Measurements from ENCODE around the gene AP3D1.
"Not testable (repeated sequence)": the region's sequence is repeated elsewhere in the genome, so short reads cannot be mapped to it uniquely, and the experiment has no call there.

The AP3D1 gene

DNA sequence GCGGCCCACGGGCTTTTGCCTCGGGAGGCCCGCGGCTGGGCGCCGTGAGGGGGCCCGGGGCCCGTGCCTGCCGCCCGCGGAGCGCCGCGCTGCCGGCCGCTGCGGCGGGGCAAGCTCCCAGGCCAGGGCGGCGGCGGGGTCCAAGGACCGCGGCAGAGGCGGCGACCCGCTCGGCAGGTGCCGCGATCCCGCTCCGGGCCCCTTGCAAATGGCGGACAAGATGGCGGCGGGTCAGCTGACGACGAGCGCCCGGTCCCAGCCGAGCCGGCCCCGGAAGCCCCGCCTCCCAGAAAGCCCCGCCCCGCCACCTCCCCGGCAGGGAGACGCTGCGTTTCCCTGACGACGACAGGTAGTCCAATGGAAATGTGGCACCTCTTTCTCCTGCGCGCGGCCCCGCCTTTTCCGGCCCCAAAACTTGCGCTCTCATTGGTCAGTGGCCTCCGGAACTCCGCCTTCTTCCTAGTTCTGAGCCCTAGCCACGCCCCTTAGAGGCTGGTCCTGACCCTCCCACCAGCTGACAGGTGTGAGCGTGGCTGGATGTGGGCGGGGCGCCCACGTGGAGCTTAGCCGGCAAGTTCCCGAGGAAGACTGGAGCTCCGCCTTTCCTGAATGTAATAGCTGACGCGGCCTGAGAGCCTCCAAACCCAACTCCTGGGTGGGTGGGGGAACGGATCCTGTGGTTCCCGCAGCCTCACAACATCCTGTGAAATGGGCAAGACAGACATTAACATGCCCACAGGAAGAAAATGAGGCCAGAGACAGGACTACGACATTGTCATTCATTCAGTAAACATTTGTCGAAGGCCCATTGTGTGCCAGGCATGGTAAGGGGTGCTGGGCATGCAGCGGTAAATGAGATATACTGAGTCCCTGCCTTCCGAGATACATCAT, at the start of gene AP3D1:
Gene AP3D1 (minus strand): TSS at position 228 of the 891 bp plus-strand sequence. CDS start 232 bp downstream, outside the sequence.
- Histone ChIP-seq H3K4me3 (ENCODE audit: low read depth in 1 of 5, low read length in 5 of 5) (peak within 1 kb of the TSS; percentile 74 to 95 (median 93)), H3K9me3 (ENCODE audit: control insufficient read depth in 5 of 5, low read length in 5 of 5) (no peaks in the 10 kb centered on the region), H3K36me3 (ENCODE audit: control insufficient read depth in 5 of 5, insufficient read depth in 5 of 5, low read length in 5 of 5) (no peaks in the 10 kb centered on the region), H3K4me1 (ENCODE audit: control insufficient read depth in 5 of 5, insufficient read depth in 5 of 5, low read length in 5 of 5) (peaks cover 12 to 37% (median 32%) of the 10 kb centered on the region in 5 donors), H3K9ac (ENCODE audit: low read length in 5 of 5) (peak within 1 kb of the TSS; percentile 81 to 99 (median 97)), H3K27ac (ENCODE audit: low read depth, low read length) (peak within 1 kb of the TSS; percentile 84), H3K27me3 (ENCODE audit: control insufficient read depth in 5 of 5, insufficient read depth in 4 of 5, low read length in 5 of 5) (peaks cover 0 to 4% (median 0%) of the 10 kb centered on the region in 5 donors)

DNA sequence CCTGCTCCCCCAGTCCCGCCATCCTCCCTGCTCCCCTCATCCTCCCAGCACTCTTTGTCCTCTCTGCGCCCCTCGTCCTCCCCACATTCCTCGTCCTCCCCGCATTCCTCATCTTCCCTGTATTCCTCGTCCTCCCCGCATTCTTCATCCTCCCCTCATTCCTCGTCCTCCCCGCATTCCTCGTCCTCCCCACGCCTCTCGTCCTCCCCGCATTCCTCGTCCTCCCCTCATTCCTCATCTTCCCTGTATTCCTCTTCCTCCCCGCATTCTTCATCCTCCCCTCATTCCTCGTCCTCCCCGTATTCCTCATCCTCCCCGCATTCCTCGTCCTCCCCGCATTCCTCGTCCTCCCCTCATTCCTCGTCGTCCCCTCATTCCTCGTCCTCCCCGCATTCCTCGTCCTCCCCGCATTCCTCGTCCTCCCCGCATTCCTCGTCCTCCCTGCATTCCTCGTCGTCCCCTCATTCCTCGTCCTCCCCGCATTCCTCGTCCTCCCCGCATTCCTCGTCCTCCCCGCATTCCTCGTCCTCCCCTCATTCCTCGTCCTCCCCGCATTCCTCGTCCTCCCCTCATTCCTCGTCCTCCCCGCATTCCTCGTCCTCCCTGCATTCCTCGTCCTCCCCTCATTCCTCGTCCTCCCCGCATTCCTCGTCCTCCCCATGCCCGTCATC, 49.4 kb upstream of the AP3D1 start:
- H3K9me3 ChIP-seq (ENCODE audit: control insufficient read depth in 5 of 5, low read length in 5 of 5); H3K4me1 ChIP-seq (ENCODE audit: control insufficient read depth in 5 of 5, insufficient read depth in 5 of 5, low read length in 5 of 5); H3K27me3 ChIP-seq (ENCODE audit: control insufficient read depth in 5 of 5, insufficient read depth in 4 of 5, low read length in 5 of 5); H3K27ac ChIP-seq (ENCODE audit: low read depth, low read length); H3K9ac ChIP-seq (ENCODE audit: low read length in 5 of 5); H3K4me3 ChIP-seq (ENCODE audit: low read depth in 1 of 5, low read length in 5 of 5): not testable (repeated sequence)
- peaks cover 0 to 88% (median 58%) of the 10 kb centered on the region in 5 donors for H3K36me3 ChIP-seq (ENCODE audit: control insufficient read depth in 5 of 5, insufficient read depth in 5 of 5, low read length in 5 of 5)

DNA sequence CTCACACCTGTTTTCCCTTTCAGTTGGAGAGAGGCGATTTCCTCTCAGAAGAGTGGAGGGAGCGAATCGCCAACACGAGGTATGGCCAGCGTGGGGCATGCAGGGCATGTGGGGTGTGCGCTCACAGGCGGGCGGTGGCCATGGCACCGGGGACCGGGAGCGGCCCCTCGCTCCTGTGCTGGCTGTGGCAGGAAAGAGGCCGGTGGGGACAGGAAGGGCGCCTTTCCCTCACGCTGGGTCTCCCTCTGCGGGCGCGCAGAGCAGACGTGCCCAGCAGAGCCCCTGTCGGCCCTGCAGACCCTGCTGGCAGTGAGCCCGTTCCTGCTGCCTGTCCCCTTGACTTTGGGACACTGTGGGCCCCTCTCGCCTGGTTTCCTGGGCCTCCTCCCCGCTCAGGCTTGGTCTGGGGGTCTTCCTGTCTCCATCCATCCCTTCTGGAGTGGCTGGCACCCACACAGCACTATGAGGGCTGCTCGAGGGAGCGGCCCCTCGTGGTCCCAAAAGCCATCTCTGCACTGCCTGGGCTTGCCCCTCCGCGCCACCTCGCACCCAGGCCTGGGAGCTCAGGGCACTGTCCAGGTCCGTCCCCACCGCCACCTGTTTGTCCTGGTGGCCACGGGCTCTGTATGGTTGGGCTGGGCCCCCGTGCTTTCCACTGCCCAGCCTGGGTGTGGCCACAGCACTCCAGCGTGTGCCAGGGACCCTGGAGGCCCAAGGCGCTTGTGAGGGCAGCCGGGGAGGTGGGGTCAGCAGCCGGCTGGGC, 48.7 kb upstream of the AP3D1 start:
- peaks cover 0 to 88% (median 59%) of the 10 kb centered on the region in 5 donors for H3K36me3 ChIP-seq (ENCODE audit: control insufficient read depth in 5 of 5, insufficient read depth in 5 of 5, low read length in 5 of 5)

DNA sequence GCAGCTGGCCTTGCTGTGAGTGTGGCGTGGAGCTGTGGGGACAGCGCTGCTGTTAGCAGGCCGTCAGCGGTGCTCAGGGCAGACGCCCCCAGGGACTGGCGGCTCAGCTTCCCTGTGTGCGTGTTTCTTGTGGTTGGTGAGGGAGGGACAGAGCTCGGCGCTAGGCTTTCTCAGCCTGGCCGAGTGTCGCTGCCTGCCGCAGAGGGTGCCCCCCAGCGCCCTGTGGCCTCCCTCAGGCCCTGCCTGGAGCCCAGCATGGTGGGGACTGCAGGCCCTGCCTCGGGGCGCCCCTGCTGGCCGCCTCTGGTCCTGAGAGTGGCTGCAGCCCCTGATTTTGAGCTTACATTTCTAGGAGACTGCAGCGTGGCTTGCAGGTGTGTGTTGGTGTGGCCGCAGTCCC, 47.8 kb upstream of the AP3D1 start:
- Histone ChIP-seq H3K36me3 (ENCODE audit: control insufficient read depth in 5 of 5, insufficient read depth in 5 of 5, low read length in 5 of 5) (peaks cover 0 to 89% (median 65%) of the 10 kb centered on the region in 5 donors), H3K27ac (ENCODE audit: low read depth, low read length) (no peak overlapping the region), H3K27me3 (ENCODE audit: control insufficient read depth in 5 of 5, insufficient read depth in 4 of 5, low read length in 5 of 5) (no peaks in the 10 kb centered on the region), H3K4me3 (ENCODE audit: low read depth in 1 of 5, low read length in 5 of 5) (no peak overlapping the region), H3K9ac (ENCODE audit: low read length in 5 of 5) (no peak overlapping the region), H3K9me3 (ENCODE audit: control insufficient read depth in 5 of 5, low read length in 5 of 5) (no peaks in the 10 kb centered on the region), H3K4me1 (ENCODE audit: control insufficient read depth in 5 of 5, insufficient read depth in 5 of 5, low read length in 5 of 5) (peaks cover 0 to 4% (median 0%) of the 10 kb centered on the region in 5 donors)

More for the DNA sequence above, 48.7 kb upstream of the AP3D1 start:
- no peaks in the 10 kb centered on the region for H3K27me3 ChIP-seq (ENCODE audit: control insufficient read depth in 5 of 5, insufficient read depth in 4 of 5, low read length in 5 of 5)
- no peak overlapping the region for H3K9ac ChIP-seq (ENCODE audit: low read length in 5 of 5)
- H3K9me3 ChIP-seq (ENCODE audit: control insufficient read depth in 5 of 5, low read length in 5 of 5), result no peaks in the 10 kb centered on the region
- no peak overlapping the region for H3K4me3 ChIP-seq (ENCODE audit: low read depth in 1 of 5, low read length in 5 of 5)
- H3K4me1 ChIP-seq (ENCODE audit: control insufficient read depth in 5 of 5, insufficient read depth in 5 of 5, low read length in 5 of 5), result peaks cover 0 to 4% (median 0%) of the 10 kb centered on the region in 5 donors
- no peak overlapping the region for H3K27ac ChIP-seq (ENCODE audit: low read depth, low read length)

DNA sequence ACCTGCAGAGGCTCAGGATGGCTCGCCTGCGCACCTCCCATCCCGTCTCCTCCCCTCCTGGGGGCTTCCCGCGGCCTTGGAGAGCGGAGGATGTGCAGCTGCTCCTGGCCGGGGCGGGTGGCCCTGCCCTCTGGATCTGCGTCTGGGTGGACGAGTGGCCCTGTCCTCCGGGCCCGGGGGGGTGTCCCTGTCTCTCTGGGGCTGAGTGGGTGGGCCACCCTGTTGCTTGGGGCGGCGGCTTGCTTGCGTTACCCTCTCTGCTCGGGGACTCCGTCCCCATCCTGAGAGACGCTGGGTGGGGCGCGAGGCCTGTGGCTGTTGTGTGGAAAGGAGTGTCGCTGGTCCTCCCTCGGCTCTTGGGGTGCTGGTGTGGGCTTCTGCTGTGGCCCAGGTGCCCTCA, 47.0 kb upstream of the AP3D1 start:
- H3K9me3 ChIP-seq (ENCODE audit: control insufficient read depth in 5 of 5, low read length in 5 of 5), result no peaks in the 10 kb centered on the region
- H3K36me3 ChIP-seq (ENCODE audit: control insufficient read depth in 5 of 5, insufficient read depth in 5 of 5, low read length in 5 of 5), result peaks cover 0 to 87% (median 65%) of the 10 kb centered on the region in 5 donors
- H3K27me3 ChIP-seq (ENCODE audit: control insufficient read depth in 5 of 5, insufficient read depth in 4 of 5, low read length in 5 of 5), result no peaks in the 10 kb centered on the region
- H3K9ac ChIP-seq (ENCODE audit: low read length in 5 of 5), result no peak overlapping the region
- no peak overlapping the region for H3K4me3 ChIP-seq (ENCODE audit: low read depth in 1 of 5, low read length in 5 of 5)
- H3K27ac ChIP-seq (ENCODE audit: low read depth, low read length), result no peak overlapping the region
- H3K4me1 ChIP-seq (ENCODE audit: control insufficient read depth in 5 of 5, insufficient read depth in 5 of 5, low read length in 5 of 5), result peaks cover 0 to 4% (median 0%) of the 10 kb centered on the region in 5 donors

DNA sequence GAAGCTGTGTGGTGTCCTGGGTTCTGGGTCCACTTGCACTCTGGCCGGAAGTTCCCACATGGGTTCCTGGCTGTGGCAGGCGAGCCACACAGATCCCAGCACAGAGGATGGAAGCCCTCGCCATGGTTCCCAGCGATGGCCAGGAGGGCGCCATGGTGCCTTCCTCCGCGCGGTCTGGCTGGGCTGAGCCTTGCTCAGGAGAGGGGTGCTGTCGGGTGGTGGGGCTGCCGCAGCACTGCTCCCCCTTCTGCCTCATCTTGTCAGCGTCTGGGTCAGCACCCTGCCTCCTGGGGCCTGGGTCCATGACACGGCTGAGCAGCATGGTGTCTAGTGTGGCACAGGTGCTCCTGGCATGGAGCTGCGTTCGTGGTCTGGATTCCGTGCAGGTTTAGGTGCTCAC, 45.9 kb upstream of the AP3D1 start:
- Histone ChIP-seq H3K27me3 (ENCODE audit: control insufficient read depth in 5 of 5, insufficient read depth in 4 of 5, low read length in 5 of 5) (no peaks in the 10 kb centered on the region), H3K36me3 (ENCODE audit: control insufficient read depth in 5 of 5, insufficient read depth in 5 of 5, low read length in 5 of 5) (peaks cover 0 to 85% (median 67%) of the 10 kb centered on the region in 5 donors)

DNA sequence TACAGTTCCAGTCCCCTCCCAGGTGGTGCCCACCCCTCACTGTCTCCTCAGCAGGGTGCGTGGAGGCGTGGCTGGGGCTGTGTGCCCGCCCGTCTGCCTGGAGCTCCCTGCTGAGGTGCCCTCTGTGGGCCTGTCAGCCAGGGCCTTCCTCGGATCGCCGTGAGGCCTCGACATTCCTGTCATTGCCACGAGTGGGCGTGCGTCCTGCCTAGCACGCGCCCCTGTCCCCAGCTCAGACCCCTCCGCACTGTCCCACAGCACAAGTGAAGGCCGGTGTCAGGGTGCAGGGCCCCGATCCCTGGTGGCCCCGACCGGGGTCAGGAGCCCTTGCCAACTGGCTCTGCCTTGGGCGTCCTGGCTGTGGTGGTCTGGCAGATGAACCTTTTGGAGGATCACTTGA, 44.5 kb upstream of the AP3D1 start:
- no peak overlapping the region for H3K27ac ChIP-seq (ENCODE audit: low read depth, low read length)
- no peaks in the 10 kb centered on the region for H3K27me3 ChIP-seq (ENCODE audit: control insufficient read depth in 5 of 5, insufficient read depth in 4 of 5, low read length in 5 of 5)
- H3K36me3 ChIP-seq (ENCODE audit: control insufficient read depth in 5 of 5, insufficient read depth in 5 of 5, low read length in 5 of 5), result peaks cover 0 to 84% (median 69%) of the 10 kb centered on the region in 5 donors
- peaks cover 0 to 4% (median 0%) of the 10 kb centered on the region in 5 donors for H3K4me1 ChIP-seq (ENCODE audit: control insufficient read depth in 5 of 5, insufficient read depth in 5 of 5, low read length in 5 of 5)
- no peak overlapping the region for H3K9ac ChIP-seq (ENCODE audit: low read length in 5 of 5)
- H3K4me3 ChIP-seq (ENCODE audit: low read depth in 1 of 5, low read length in 5 of 5), result no peak overlapping the region
- H3K9me3 ChIP-seq (ENCODE audit: control insufficient read depth in 5 of 5, low read length in 5 of 5), result no peaks in the 10 kb centered on the region

More for the DNA sequence above, 45.9 kb upstream of the AP3D1 start:
- no peaks in the 10 kb centered on the region for H3K9me3 ChIP-seq (ENCODE audit: control insufficient read depth in 5 of 5, low read length in 5 of 5)
- H3K27ac ChIP-seq (ENCODE audit: low read depth, low read length), result no peak overlapping the region
- H3K4me1 ChIP-seq (ENCODE audit: control insufficient read depth in 5 of 5, insufficient read depth in 5 of 5, low read length in 5 of 5), result peaks cover 0 to 4% (median 0%) of the 10 kb centered on the region in 5 donors
- H3K4me3 ChIP-seq (ENCODE audit: low read depth in 1 of 5, low read length in 5 of 5), result no peak overlapping the region
- no peak overlapping the region for H3K9ac ChIP-seq (ENCODE audit: low read length in 5 of 5)

DNA sequence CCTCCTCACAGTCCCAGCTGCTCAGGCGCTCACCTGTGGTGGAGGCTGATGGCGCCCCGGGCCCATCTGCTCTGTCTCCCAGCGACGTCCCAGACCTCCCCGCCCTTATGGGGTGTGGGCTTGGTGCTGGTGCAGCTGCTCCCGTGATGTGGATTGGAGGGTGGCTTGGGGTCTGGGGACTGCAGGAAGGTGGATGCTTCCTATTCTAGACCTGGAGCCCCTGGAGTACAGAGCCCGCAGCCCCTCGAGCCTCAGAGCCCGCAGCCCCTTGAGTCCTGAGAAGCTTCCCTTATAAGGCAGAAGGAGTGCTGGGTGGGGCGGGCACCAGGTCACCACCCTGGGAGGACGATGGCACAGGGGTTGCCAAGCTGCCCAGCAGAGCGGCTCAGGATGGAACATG, 44.0 kb upstream of the AP3D1 start:
- H3K4me1 ChIP-seq (ENCODE audit: control insufficient read depth in 5 of 5, insufficient read depth in 5 of 5, low read length in 5 of 5), result peaks cover 0 to 4% (median 0%) of the 10 kb centered on the region in 5 donors
- H3K9me3 ChIP-seq (ENCODE audit: control insufficient read depth in 5 of 5, low read length in 5 of 5), result no peaks in the 10 kb centered on the region
- H3K36me3 ChIP-seq (ENCODE audit: control insufficient read depth in 5 of 5, insufficient read depth in 5 of 5, low read length in 5 of 5), result peaks cover 0 to 87% (median 70%) of the 10 kb centered on the region in 5 donors
- H3K27me3 ChIP-seq (ENCODE audit: control insufficient read depth in 5 of 5, insufficient read depth in 4 of 5, low read length in 5 of 5), result no peaks in the 10 kb centered on the region
- H3K9ac ChIP-seq (ENCODE audit: low read length in 5 of 5), result no peak overlapping the region
- H3K27ac ChIP-seq (ENCODE audit: low read depth, low read length), result no peak overlapping the region
- no peak overlapping the region for H3K4me3 ChIP-seq (ENCODE audit: low read depth in 1 of 5, low read length in 5 of 5)

DNA sequence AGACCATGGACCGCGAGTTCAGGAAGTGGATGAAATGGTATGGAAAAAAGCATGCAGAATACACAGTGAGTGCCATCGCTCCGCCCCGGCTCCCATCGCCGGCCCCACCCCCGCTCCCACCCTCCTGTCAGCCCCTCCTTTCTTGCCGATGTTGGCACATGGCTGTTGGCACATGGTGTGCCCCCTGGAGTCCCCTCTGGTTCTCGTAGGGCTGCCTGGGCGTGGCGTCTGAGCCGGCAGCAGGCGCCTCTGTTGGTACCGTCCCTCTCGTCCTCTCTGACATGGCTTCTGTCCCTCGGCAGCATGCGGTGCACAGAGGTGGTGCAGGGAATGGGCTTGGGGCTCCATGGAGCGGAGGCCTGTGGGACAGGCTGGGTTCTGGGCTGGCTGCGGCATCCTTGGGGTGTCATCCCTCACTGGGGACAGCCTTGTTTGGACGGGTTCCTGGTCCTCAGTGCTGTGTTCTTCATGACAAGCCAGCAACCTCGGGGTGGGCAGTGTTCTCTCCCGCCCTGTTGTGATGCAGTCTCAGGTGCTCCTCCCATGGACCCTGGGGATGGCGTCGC, 43.2 kb upstream of the AP3D1 start:
- H3K9me3 ChIP-seq (ENCODE audit: control insufficient read depth in 5 of 5, low read length in 5 of 5), result no peaks in the 10 kb centered on the region
- no peaks in the 10 kb centered on the region for H3K27me3 ChIP-seq (ENCODE audit: control insufficient read depth in 5 of 5, insufficient read depth in 4 of 5, low read length in 5 of 5)
- peaks cover 0 to 86% (median 71%) of the 10 kb centered on the region in 5 donors for H3K36me3 ChIP-seq (ENCODE audit: control insufficient read depth in 5 of 5, insufficient read depth in 5 of 5, low read length in 5 of 5)
- H3K9ac ChIP-seq (ENCODE audit: low read length in 5 of 5), result no peak overlapping the region
- H3K27ac ChIP-seq (ENCODE audit: low read depth, low read length), result no peak overlapping the region
- peaks cover 0 to 5% (median 0%) of the 10 kb centered on the region in 5 donors for H3K4me1 ChIP-seq (ENCODE audit: control insufficient read depth in 5 of 5, insufficient read depth in 5 of 5, low read length in 5 of 5)
- H3K4me3 ChIP-seq (ENCODE audit: low read depth in 1 of 5, low read length in 5 of 5), result no peak overlapping the region
